K562 (cell line): ENCODE results near the gene MAP7D1. TPM values are rescaled to one million over a fixed set of nuclear protein-coding genes. Genes with fewer than 3 reads are reported as not detected.

ENCODE experiments used
- FOXK1 ChIP-seq: sonication (generic); formaldehyde crosslinking; IDR thresholded peaks from 2 replicates; pipeline ENCODE4 v1.8.0; 2022; ENCODE audit warnings: missing genetic modification reagents, mild to moderate bottlenecking, borderline replicate concordance
- FOXM1 ChIP-seq, 2 experiments: fragments of 450-650 bp in 1 of 2; sonication (generic) in 1 of 2; formaldehyde crosslinking in 1 of 2; IDR thresholded peaks; 2 replicates each; pipeline versions ENCODE4 v1.6.1 to v1.9.0; 2017 to 2022; ENCODE audit warnings: low read depth in 2 of 2, mild to moderate bottlenecking in 2 of 2, missing genetic modification reagents in 1 of 2, moderate library complexity in 1 of 2
- POLR2A ChIP-seq: fragments of 450-650 bp; conservative IDR thresholded peaks from 2 replicates; pipeline ENCODE4 v1.6.1; 2016
- PTTG1 ChIP-seq: fragments of 450-650 bp; IDR thresholded peaks from 2 replicates; pipeline ENCODE4 v1.6.1; 2016; ENCODE audit warnings: low read depth, mild to moderate bottlenecking, missing genetic modification characterization, missing compliant biosample characterization
- REST ChIP-seq, 2 experiments: fragments of 450-650 bp; formaldehyde crosslinking in 1 of 2; IDR thresholded peaks; 2 replicates each; pipeline versions ENCODE4 v1.4.0 to v1.6.1; 2014 to 2020; ENCODE audit warnings: mild to moderate bottlenecking in 2 of 2, borderline replicate concordance in 1 of 2, low read depth in 1 of 2
- TAF15 ChIP-seq: fragments of 200-400 bp; formaldehyde crosslinking; IDR thresholded peaks from 2 replicates; pipeline ENCODE4 v1.6.1; 2017; ENCODE audit warnings: mild to moderate bottlenecking, low read depth, low read length, moderate library complexity
- TCF7 ChIP-seq: sonication (generic); IDR thresholded peaks from 2 replicates; pipeline ENCODE4 v1.6.1; 2016; ENCODE audit warnings: antibody characterized with exemption, borderline replicate concordance
- U2AF1 ChIP-seq: fragments of 200-400 bp; formaldehyde crosslinking; optimal IDR thresholded peaks from 2 replicates; pipeline ENCODE3; 2017; ENCODE audit warnings: mild to moderate bottlenecking, low read depth, low read length, moderate library complexity
- ZBTB34 ChIP-seq: fragments of 250-450 bp; sonication (Bioruptor Pico); IDR thresholded peaks from 2 replicates; pipeline ENCODE4 v1.8.0; 2021; ENCODE audit warnings: mild to moderate bottlenecking, moderate library complexity
- ZNF212 ChIP-seq: fragments of 450-650 bp; formaldehyde crosslinking; IDR thresholded peaks from 2 replicates; pipeline ENCODE4 v1.4.0; 2020; ENCODE audit warnings: mild to moderate bottlenecking
- ZNF41 ChIP-seq: fragments of 250-450 bp; sonication (Bioruptor Pico); conservative IDR thresholded peaks from 2 replicates; pipeline ENCODE4 v1.4.0; 2020; ENCODE audit warnings: mild to moderate bottlenecking
- ZNF449 ChIP-seq: fragments of 250-450 bp; sonication (Bioruptor Pico); IDR thresholded peaks from 2 replicates; pipeline ENCODE4 v1.8.0; 2022; ENCODE audit warnings: moderate library complexity, mild to moderate bottlenecking, inconsistent platforms
- ZNF639 ChIP-seq, 2 experiments: fragments of 200-800 bp in 1 of 2; sonication (Bioruptor generic) in 1 of 2; sonication (generic) in 1 of 2; formaldehyde crosslinking in 1 of 2; IDR thresholded peaks in 1 of 2; conservative IDR thresholded peaks in 1 of 2; 2 replicates each; pipeline versions ENCODE4 v1.5.0 to v1.6.1; 2016 to 2020; ENCODE audit warnings: missing compliant biosample characterization in 1 of 2, missing genetic modification characterization in 1 of 2, missing genetic modification reagents in 1 of 2
- polyA plus RNA-seq, 8 experiments: library from polyadenylated mRNA; depleted of rRNA in 4 of 8; stranded (reverse) in 5 of 8; unstranded in 3 of 8; fragments of >200 nt; fragmentation: Nextera tagmentation in 2 of 8; fragmentation: Illumina TruSeq in 1 of 8; extraction: Ambion mirVana in 2 of 8; extraction: Trizol in 1 of 8; gene quantifications; 2 replicates each; pipeline versions ENCODE4 v1.2.1 to v1.2.3, GENCODE V29; 2011 to 2014; ENCODE audit warnings: inconsistent platforms in 1 of 8, missing spikeins in 1 of 8
- total RNA-seq, 7 experiments: library from RNA; depleted of rRNA in 6 of 7; stranded (reverse); fragments of >200 nt in 6 of 7; fragmentation: Illumina TruSeq in 2 of 7; extraction: Trizol in 2 of 7; gene quantifications; 2 replicates each; pipeline versions ENCODE4 v1.2.1 to v1.2.3, GENCODE V29; 2011 to 2021; ENCODE audit warnings: low replicate concordance in 1 of 7

The MAP7D1 gene
- total and polyA plus RNA-seq, 9 of the 15 experiments (the other 6 are each of a cell fraction or from before 2014, with no cell fraction given), result 3.6 to 108 (median 34.5) TPM

- TF ChIP-seq FOXK1 (no peak), PTTG1 (tag) (no peak), ZNF449 (CRISPR knock-in tag) (no peak), TCF7 (no peak), REST (IDR thresholded peaks at IDR 0.05; ENCODE audit: borderline replicate concordance) (no peak), REST (CRISPR knock-in tag; IDR thresholded peaks at IDR 0.05; ENCODE audit: low read depth) (no peak), ZNF212 (CRISPR knock-in tag) (no peak), FOXM1 (IDR thresholded peaks at IDR 0.05; ENCODE audit: low read depth) (no peak), FOXM1 (CRISPR knock-in tag; IDR thresholded peaks at IDR 0.05; ENCODE audit: low read depth) (no peak), ZNF41 (CRISPR knock-in tag) (no peak), POLR2A (no peak), ZBTB34 (CRISPR knock-in tag) (no peak), TAF15 (no peak), U2AF1 (no peak), ZNF639 (CRISPR knock-in tag; conservative IDR thresholded peaks at IDR 0.05 in 1 of 2, IDR thresholded peaks at IDR 0.05 in 1 of 2) (no peak; a peak in 1 of 4 replicates)
Measured at GRCh38 chr1:36161641-36162531, 5.9 kb downstream of the MAP7D1 start (continued).
